Muscle layer of colon (tissue), 2 donors: Measurements from ENCODE around the gene GPC6.

ENCODE experiments used
- H3K27ac ChIP-seq: one replicate; pipeline ENCODE4 v1.7.0; 2013; ENCODE audit warnings: low read depth, mild to moderate bottlenecking, low read length, moderate library complexity
- H3K27me3 ChIP-seq, 2 donors: one replicate each; pipeline ENCODE4 v1.7.0; 2013; ENCODE audit warnings: low read length in 2 of 2, mild to moderate bottlenecking in 2 of 2; ENCODE audit not compliant: insufficient read depth in 2 of 2, control insufficient read depth in 1 of 2
- H3K36me3 ChIP-seq: one replicate; pipeline ENCODE4 v1.7.0; 2013; ENCODE audit warnings: mild to moderate bottlenecking, low read length; ENCODE audit not compliant: insufficient read depth
- H3K4me1 ChIP-seq: one replicate; pipeline ENCODE4 v1.7.0; 2013; ENCODE audit warnings: mild to moderate bottlenecking, low read length; ENCODE audit not compliant: insufficient read depth
- H3K4me3 ChIP-seq, 2 donors: one replicate each; pipeline ENCODE4 v1.7.0; 2013; ENCODE audit warnings: low read length in 2 of 2, low read depth in 1 of 2, mild to moderate bottlenecking in 1 of 2, moderate library complexity in 1 of 2
- H3K9ac ChIP-seq: one replicate; pipeline ENCODE4 v1.7.0; 2013; ENCODE audit warnings: low read length
- H3K9me3 ChIP-seq: one replicate; pipeline ENCODE4 v1.7.0; 2013; ENCODE audit warnings: mild to moderate bottlenecking, low read length
- donor health status: abdominal sarcoma.
- donor health status: Adenocarcinoma of cecum.

The GPC6 gene

GRCh38 chr13:94249512-94249911 is 1022.9 kb downstream of the GPC6 start:
- H3K4me3 ChIP-seq = no peak overlapping the region
- peaks cover 6% of the 10 kb centered on the region for H3K4me1 ChIP-seq
- no peaks in the 10 kb centered on the region for H3K27me3 ChIP-seq
- no peak overlapping the region for H3K27ac ChIP-seq
- H3K9ac ChIP-seq = no peak overlapping the region
- no peaks in the 10 kb centered on the region for H3K36me3 ChIP-seq
- H3K9me3 ChIP-seq = no peaks in the 10 kb centered on the region

GRCh38 chr13:94251831-94252608 is 1025.4 kb downstream of the GPC6 start:
- Histone ChIP-seq H3K4me1 (peaks cover 6% of the 10 kb centered on the region), H3K36me3 (no peaks in the 10 kb centered on the region), H3K27me3 (no peaks in the 10 kb centered on the region), H3K4me3 (no peak overlapping the region), H3K27ac (no peak overlapping the region), H3K9me3 (no peaks in the 10 kb centered on the region), H3K9ac (no peak overlapping the region)

GRCh38 chr13:94254737-94255136 is 1028.1 kb downstream of the GPC6 start:
- Histone ChIP-seq H3K27ac (no peak overlapping the region), H3K36me3 (no peaks in the 10 kb centered on the region), H3K27me3 (no peaks in the 10 kb centered on the region), H3K9ac (no peak overlapping the region), H3K9me3 (no peaks in the 10 kb centered on the region), H3K4me1 (peaks cover 6% of the 10 kb centered on the region), H3K4me3 (no peak overlapping the region)

- no peak overlapping the region for H3K4me3 ChIP-seq
- H3K36me3 ChIP-seq = no peaks in the 10 kb centered on the region
- no peaks in the 10 kb centered on the region for H3K9me3 ChIP-seq
- no peaks in the 10 kb centered on the region for H3K27me3 ChIP-seq
- H3K27ac ChIP-seq = no peak overlapping the region
- peaks cover 6% of the 10 kb centered on the region for H3K4me1 ChIP-seq
- H3K9ac ChIP-seq = no peak overlapping the region
Observed at GRCh38 chr13:94256721-94257120, 1030.1 kb downstream of the GPC6 start.

- Histone ChIP-seq H3K27ac (no peak overlapping the region), H3K27me3 (no peaks in the 10 kb centered on the region), H3K36me3 (no peaks in the 10 kb centered on the region), H3K4me3 (no peak overlapping the region), H3K9me3 (no peaks in the 10 kb centered on the region), H3K4me1 (no peaks in the 10 kb centered on the region), H3K9ac (no peak overlapping the region)
Observed at GRCh38 chr13:94259984-94260383, 1033.4 kb downstream of the GPC6 start.

GRCh38 chr13:94261163-94261562 is 1034.6 kb downstream of the GPC6 start:
- Histone ChIP-seq H3K9ac (no peak overlapping the region), H3K4me3 (no peak overlapping the region), H3K27ac (no peak overlapping the region), H3K27me3 (no peaks in the 10 kb centered on the region), H3K36me3 (no peaks in the 10 kb centered on the region), H3K4me1 (no peaks in the 10 kb centered on the region), H3K9me3 (no peaks in the 10 kb centered on the region)

GRCh38 chr13:94263038-94263437 is 1036.4 kb downstream of the GPC6 start:
- H3K4me3 ChIP-seq = no peak overlapping the region
- no peaks in the 10 kb centered on the region for H3K9me3 ChIP-seq
- H3K27me3 ChIP-seq = no peaks in the 10 kb centered on the region
- no peaks in the 10 kb centered on the region for H3K4me1 ChIP-seq
- H3K36me3 ChIP-seq = no peaks in the 10 kb centered on the region
- H3K27ac ChIP-seq = no peak overlapping the region
- H3K9ac ChIP-seq = no peak overlapping the region

GRCh38 chr13:94267581-94268366 is 1041.2 kb downstream of the GPC6 start:
- H3K36me3 ChIP-seq = no peaks in the 10 kb centered on the region
- no peak overlapping the region for H3K4me3 ChIP-seq
- no peaks in the 10 kb centered on the region for H3K4me1 ChIP-seq
- H3K9me3 ChIP-seq = no peaks in the 10 kb centered on the region
- H3K27ac ChIP-seq = no peak overlapping the region
- no peaks in the 10 kb centered on the region for H3K27me3 ChIP-seq
- no peak overlapping the region for H3K9ac ChIP-seq

GRCh38 chr13:94268661-94269060 is 1042.1 kb downstream of the GPC6 start:
- H3K36me3 ChIP-seq = no peaks in the 10 kb centered on the region
- no peak overlapping the region for H3K27ac ChIP-seq
- H3K27me3 ChIP-seq = no peaks in the 10 kb centered on the region

GRCh38 chr13:94269557-94269956 is 1043.0 kb downstream of the GPC6 start:
- Histone ChIP-seq H3K9ac (no peak overlapping the region), H3K27me3 (no peaks in the 10 kb centered on the region), H3K4me3 (no peak overlapping the region), H3K4me1 (no peaks in the 10 kb centered on the region), H3K9me3 (no peaks in the 10 kb centered on the region), H3K27ac (no peak overlapping the region), H3K36me3 (no peaks in the 10 kb centered on the region)

More at GRCh38 chr13:94268661-94269060, 1042.1 kb downstream of the GPC6 start:
- H3K9ac ChIP-seq = no peak overlapping the region
- H3K4me1 ChIP-seq = no peaks in the 10 kb centered on the region
- no peaks in the 10 kb centered on the region for H3K9me3 ChIP-seq
- no peak overlapping the region for H3K4me3 ChIP-seq

GRCh38 chr13:94270556-94270955 is 1043.9 kb downstream of the GPC6 start:
- Histone ChIP-seq H3K27ac (no peak overlapping the region), H3K4me3 (no peak overlapping the region)

More at GRCh38 chr13:94270556-94270955, 1043.9 kb downstream of the GPC6 start:
- no peak overlapping the region for H3K9ac ChIP-seq
- no peaks in the 10 kb centered on the region for H3K27me3 ChIP-seq
- no peaks in the 10 kb centered on the region for H3K4me1 ChIP-seq
- H3K9me3 ChIP-seq = no peaks in the 10 kb centered on the region
- no peaks in the 10 kb centered on the region for H3K36me3 ChIP-seq
